HepG2 (cell line): ENCODE measurements around the gene TTLL1. TPM values are rescaled to one million over a fixed set of nuclear protein-coding genes. Genes with fewer than 3 reads are reported as not detected.
A peak's percentile ranks its signal among the peaks of the same experiment; 100 is the strongest.

Experiments
- CREB1 ChIP-seq, 2 experiments: fragments of 450-650 bp in 1 of 2; IDR thresholded peaks; 2 replicates each; pipeline ENCODE4 v1.6.1; 2016 to 2017; ENCODE audit warnings: control low read depth in 1 of 2, mild to moderate bottlenecking in 1 of 2, missing compliant biosample characterization in 1 of 2, missing genetic modification characterization in 1 of 2
- DPF2 ChIP-seq: sonication (generic); formaldehyde crosslinking; IDR thresholded peaks from 2 replicates; pipeline ENCODE4 v1.4.0; 2020; ENCODE audit warnings: mild to moderate bottlenecking, low read depth, missing genetic modification reagents, borderline replicate concordance
- HNF4A ChIP-seq: sonication (generic); formaldehyde crosslinking; IDR thresholded peaks from 2 replicates; pipeline ENCODE4 v1.4.0; 2020; ENCODE audit warnings: missing genetic modification reagents
- NR2F2 ChIP-seq: IDR thresholded peaks from 2 replicates; pipeline ENCODE4 v1.6.1; 2012; ENCODE audit warnings: low read depth, inconsistent platforms, borderline replicate concordance
- SALL2 ChIP-seq: sonication (generic); formaldehyde crosslinking; IDR thresholded peaks from 2 replicates; pipeline ENCODE4 v1.8.1; 2023; ENCODE audit warnings: mild to moderate bottlenecking, missing genetic modification reagents, inconsistent platforms
- ZBTB1 ChIP-seq: sonication (generic); formaldehyde crosslinking; IDR thresholded peaks from 2 replicates; pipeline ENCODE4 v1.4.0; 2020; ENCODE audit warnings: missing genetic modification reagents, borderline replicate concordance
- ZBTB26 ChIP-seq: IDR thresholded peaks from 2 replicates; pipeline ENCODE4 v1.6.1; 2016; ENCODE audit warnings: missing compliant biosample characterization, missing genetic modification reagents, borderline replicate concordance
- ZBTB42 ChIP-seq: sonication (generic); formaldehyde crosslinking; IDR thresholded peaks from 2 replicates; pipeline ENCODE4 v1.5.0; 2020; ENCODE audit warnings: mild to moderate bottlenecking, missing genetic modification reagents
- ZBTB7A ChIP-seq: sonication (generic); formaldehyde crosslinking; IDR thresholded peaks from 2 replicates; pipeline ENCODE4 v1.8.0; 2022; ENCODE audit warnings: mild to moderate bottlenecking, missing genetic modification reagents
- ZNF251 ChIP-seq: sonication (generic); formaldehyde crosslinking; IDR thresholded peaks from 2 replicates; pipeline ENCODE4 v1.9.0; 2021; ENCODE audit warnings: mild to moderate bottlenecking, missing genetic modification reagents
- ZNF329 ChIP-seq: sonication (generic); formaldehyde crosslinking; IDR thresholded peaks from 2 replicates; pipeline ENCODE4 v1.9.0; 2021; ENCODE audit warnings: low read depth, mild to moderate bottlenecking, missing genetic modification reagents
- ZNF550 ChIP-seq: sonication (generic); formaldehyde crosslinking; IDR thresholded peaks from 2 replicates; pipeline ENCODE4 v1.4.0; 2020; ENCODE audit warnings: mild to moderate bottlenecking, missing genetic modification reagents, borderline replicate concordance
- ZNF777 ChIP-seq: sonication (generic); formaldehyde crosslinking; IDR thresholded peaks from 2 replicates; pipeline ENCODE4 v1.4.0; 2020; ENCODE audit warnings: missing genetic modification reagents
- ZSCAN30 ChIP-seq: sonication (generic); formaldehyde crosslinking; IDR thresholded peaks from 2 replicates; pipeline ENCODE4 v1.5.0; 2020; ENCODE audit warnings: mild to moderate bottlenecking, missing genetic modification reagents
- polyA plus RNA-seq, 8 experiments: library from polyadenylated mRNA; depleted of rRNA in 3 of 8; stranded (reverse) in 7 of 8; unstranded in 1 of 8; fragments of >200 nt; fragmentation: Illumina TruSeq in 4 of 8; extraction: Trizol in 4 of 8; gene quantifications; 2 replicates each; pipeline versions ENCODE4 v1.2.1 to v1.2.3, GENCODE V29; 2011 to 2016; ENCODE audit warnings: low read depth in 4 of 8, missing spikeins in 1 of 8, mixed read lengths in 1 of 8; ENCODE audit not compliant: insufficient read depth in 1 of 8
- total RNA-seq, 5 experiments: library from RNA; depleted of rRNA; stranded (reverse); fragments of >200 nt; fragmentation: Illumina TruSeq; extraction: Trizol; gene quantifications; 2 replicates each; pipeline ENCODE4 v1.2.3, GENCODE V29; 2016; ENCODE audit warnings: low read depth in 1 of 5
- TF ChIP-seq, protein P1 (sequence below): IDR thresholded peaks from 2 replicates; pipeline ENCODE4 v1.4.0; 2020; ENCODE audit warnings: mild to moderate bottlenecking, missing genetic modification reagents
- TF ChIP-seq, protein P2 (sequence below): sonication (generic); formaldehyde crosslinking; IDR thresholded peaks from 2 replicates; pipeline ENCODE4 v1.8.1; 2023; ENCODE audit warnings: mild to moderate bottlenecking, inconsistent platforms, moderate library complexity, missing genetic modification reagents, borderline replicate concordance
- TF ChIP-seq, protein P3 (sequence below): sonication (generic); formaldehyde crosslinking; IDR thresholded peaks from 2 replicates; pipeline ENCODE4 v1.4.0; 2020; ENCODE audit warnings: missing genetic modification reagents
- TF ChIP-seq, protein P4 (sequence below): sonication (generic); formaldehyde crosslinking; IDR thresholded peaks from 2 replicates; pipeline ENCODE4 v1.5.0; 2020; ENCODE audit warnings: mild to moderate bottlenecking, missing genetic modification reagents, moderate library complexity

TTLL1 gene
- total and polyA plus RNA-seq, 2 of the 13 experiments (the other 11 are each of a cell fraction or from before 2014, with no cell fraction given): 1.6 to 5.3 TPM

DNA sequence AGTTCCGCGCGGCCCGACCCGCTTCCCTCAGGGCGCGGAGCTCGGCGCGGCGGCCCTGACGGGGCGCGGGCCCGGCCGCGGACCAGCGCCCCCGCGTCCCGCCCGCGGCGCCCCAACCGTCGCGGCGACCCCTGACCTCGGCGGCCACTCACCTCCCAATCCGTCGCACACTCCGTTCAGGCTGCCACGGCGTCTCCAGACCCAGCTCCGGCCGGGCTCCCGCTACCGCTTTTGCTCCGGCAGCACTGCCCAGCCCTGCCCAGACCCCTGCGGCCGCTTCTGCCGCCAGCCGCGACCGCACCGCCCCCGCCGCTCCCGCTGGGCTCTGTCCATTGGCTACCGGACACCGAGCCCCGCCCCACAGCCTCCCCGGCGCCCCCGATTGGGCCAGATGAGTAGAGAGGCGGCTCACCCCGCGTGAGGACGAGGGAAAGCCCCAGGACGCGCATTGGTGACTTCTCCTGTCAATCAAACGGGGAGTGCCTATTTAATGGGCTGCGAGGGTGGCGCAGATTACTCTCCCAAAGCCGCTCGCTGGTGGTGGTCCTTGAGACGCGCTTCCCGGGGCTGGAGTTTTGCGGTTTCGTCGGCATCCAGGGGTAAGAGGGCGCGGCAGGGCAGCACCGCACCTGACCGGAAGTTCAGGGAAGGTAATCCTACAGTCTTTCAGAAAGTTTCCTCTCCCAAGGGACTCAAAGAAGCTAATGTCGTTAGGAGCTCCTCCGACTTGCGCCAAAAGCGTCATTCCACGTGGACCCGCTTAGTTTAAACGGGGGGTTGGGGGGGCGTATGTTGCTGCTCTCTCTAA, 74.1 kb downstream of the TTLL1 start, which contains the start of gene PACSIN2 (continued):
- TF ChIP-seq ZNF550 (CRISPR knock-in tag) (no peak; the same call in 1 of the 2 replicates), ZNF777 (CRISPR knock-in tag) (peak; percentile 11; the same call in 1 of the 2 replicates), ZBTB26 (CRISPR knock-in tag) (peak; percentile 65; the same call in 1 of the 2 replicates), ZNF251 (CRISPR knock-in tag) (no peak), ZSCAN30 (no peak), SALL2 (CRISPR knock-in tag) (peak; percentile 77; the same call in 1 of the 2 replicates), ZBTB7A (CRISPR knock-in tag) (peak; percentile 34; the same call in 1 of the 2 replicates), DPF2 (no peak), CREB1 (IDR thresholded peaks at IDR 0.05) (peak; percentile 86), CREB1 (CRISPR knock-in tag; IDR thresholded peaks at IDR 0.05) (peak; percentile 89), HNF4A (CRISPR knock-in tag) (no peak), ZBTB1 (CRISPR knock-in tag) (0 out of 2 replicates have a peak, but pooled peaks have one; percentile 76), ZNF329 (peak; percentile 23; the same call in 1 of the 2 replicates), NR2F2 (peak; percentile 59; the same call in 1 of the 2 replicates), ZBTB42 (CRISPR knock-in tag) (peak; percentile 45; the same call in 1 of the 2 replicates)
- TF ChIP-seq, protein P1, sequence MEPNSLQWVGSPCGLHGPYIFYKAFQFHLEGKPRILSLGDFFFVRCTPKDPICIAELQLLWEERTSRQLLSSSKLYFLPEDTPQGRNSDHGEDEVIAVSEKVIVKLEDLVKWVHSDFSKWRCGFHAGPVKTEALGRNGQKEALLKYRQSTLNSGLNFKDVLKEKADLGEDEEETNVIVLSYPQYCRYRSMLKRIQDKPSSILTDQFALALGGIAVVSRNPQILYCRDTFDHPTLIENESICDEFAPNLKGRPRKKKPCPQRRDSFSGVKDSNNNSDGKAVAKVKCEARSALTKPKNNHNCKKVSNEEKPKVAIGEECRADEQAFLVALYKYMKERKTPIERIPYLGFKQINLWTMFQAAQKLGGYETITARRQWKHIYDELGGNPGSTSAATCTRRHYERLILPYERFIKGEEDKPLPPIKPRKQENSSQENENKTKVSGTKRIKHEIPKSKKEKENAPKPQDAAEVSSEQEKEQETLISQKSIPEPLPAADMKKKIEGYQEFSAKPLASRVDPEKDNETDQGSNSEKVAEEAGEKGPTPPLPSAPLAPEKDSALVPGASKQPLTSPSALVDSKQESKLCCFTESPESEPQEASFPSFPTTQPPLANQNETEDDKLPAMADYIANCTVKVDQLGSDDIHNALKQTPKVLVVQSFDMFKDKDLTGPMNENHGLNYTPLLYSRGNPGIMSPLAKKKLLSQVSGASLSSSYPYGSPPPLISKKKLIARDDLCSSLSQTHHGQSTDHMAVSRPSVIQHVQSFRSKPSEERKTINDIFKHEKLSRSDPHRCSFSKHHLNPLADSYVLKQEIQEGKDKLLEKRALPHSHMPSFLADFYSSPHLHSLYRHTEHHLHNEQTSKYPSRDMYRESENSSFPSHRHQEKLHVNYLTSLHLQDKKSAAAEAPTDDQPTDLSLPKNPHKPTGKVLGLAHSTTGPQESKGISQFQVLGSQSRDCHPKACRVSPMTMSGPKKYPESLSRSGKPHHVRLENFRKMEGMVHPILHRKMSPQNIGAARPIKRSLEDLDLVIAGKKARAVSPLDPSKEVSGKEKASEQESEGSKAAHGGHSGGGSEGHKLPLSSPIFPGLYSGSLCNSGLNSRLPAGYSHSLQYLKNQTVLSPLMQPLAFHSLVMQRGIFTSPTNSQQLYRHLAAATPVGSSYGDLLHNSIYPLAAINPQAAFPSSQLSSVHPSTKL (CRISPR knock-in tag): peak; percentile 70
- TF ChIP-seq, protein P2, sequence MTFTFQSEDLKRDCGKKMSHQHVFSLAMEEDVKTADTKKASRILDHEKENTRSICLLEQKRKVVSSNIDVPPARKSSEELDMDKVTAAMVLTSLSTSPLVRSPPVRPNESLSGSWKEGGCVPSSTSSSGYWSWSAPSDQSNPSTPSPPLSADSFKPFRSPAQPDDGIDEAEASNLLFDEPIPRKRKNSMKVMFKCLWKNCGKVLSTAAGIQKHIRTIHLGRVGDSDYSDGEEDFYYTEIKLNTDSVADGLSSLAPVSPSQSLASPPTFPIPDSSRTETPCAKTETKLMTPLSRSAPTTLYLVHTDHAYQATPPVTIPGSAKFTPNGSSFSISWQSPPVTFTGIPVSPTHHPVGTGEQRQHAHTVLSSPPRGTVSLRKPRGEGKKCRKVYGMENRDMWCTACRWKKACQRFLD (CRISPR knock-in tag): peak; percentile 86
- TF ChIP-seq, protein P3, sequence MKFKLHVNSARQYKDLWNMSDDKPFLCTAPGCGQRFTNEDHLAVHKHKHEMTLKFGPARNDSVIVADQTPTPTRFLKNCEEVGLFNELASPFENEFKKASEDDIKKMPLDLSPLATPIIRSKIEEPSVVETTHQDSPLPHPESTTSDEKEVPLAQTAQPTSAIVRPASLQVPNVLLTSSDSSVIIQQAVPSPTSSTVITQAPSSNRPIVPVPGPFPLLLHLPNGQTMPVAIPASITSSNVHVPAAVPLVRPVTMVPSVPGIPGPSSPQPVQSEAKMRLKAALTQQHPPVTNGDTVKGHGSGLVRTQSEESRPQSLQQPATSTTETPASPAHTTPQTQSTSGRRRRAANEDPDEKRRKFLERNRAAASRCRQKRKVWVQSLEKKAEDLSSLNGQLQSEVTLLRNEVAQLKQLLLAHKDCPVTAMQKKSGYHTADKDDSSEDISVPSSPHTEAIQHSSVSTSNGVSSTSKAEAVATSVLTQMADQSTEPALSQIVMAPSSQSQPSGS (CRISPR knock-in tag): peak; percentile 44; the same call in 1 of the 2 replicates
- TF ChIP-seq, protein P4, sequence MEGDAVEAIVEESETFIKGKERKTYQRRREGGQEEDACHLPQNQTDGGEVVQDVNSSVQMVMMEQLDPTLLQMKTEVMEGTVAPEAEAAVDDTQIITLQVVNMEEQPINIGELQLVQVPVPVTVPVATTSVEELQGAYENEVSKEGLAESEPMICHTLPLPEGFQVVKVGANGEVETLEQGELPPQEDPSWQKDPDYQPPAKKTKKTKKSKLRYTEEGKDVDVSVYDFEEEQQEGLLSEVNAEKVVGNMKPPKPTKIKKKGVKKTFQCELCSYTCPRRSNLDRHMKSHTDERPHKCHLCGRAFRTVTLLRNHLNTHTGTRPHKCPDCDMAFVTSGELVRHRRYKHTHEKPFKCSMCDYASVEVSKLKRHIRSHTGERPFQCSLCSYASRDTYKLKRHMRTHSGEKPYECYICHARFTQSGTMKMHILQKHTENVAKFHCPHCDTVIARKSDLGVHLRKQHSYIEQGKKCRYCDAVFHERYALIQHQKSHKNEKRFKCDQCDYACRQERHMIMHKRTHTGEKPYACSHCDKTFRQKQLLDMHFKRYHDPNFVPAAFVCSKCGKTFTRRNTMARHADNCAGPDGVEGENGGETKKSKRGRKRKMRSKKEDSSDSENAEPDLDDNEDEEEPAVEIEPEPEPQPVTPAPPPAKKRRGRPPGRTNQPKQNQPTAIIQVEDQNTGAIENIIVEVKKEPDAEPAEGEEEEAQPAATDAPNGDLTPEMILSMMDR (CRISPR knock-in tag): no peak; the same call in none of the 2 replicates
